GM18870 (cell line): ENCODE data around the gene LNX1.
A peak's percentile ranks its signal among the peaks of the same experiment; 100 is the strongest.

Experiments used
- ATAC-seq: cut with Tn5 transposase; IDR thresholded peaks from one replicate; pipeline ENCODE4 v1.9.1; 2021; ENCODE audit warnings: moderate library complexity; ENCODE audit not compliant: unreplicated experiment

Gene LNX1

GRCh38 chr4:53538756-53539155, 52.5 kb downstream of the LNX1 start:
- ATAC-seq, result no peak

- ATAC-seq, result no peak
These were observed 53.7 kb downstream of the LNX1 start for GRCh38 chr4:53537606-53538005.

- ATAC-seq, result no peak
These were observed 55.0 kb downstream of the LNX1 start for GRCh38 chr4:53536328-53536727.

GRCh38 chr4:53535567-53535966, 55.7 kb downstream of the LNX1 start:
- ATAC-seq, result no peak

- no peak for ATAC-seq
These were observed 56.6 kb downstream of the LNX1 start for GRCh38 chr4:53534684-53535083.

GRCh38 chr4:53532521-53532920, 58.8 kb downstream of the LNX1 start:
- ATAC-seq, result no peak

- no peak for ATAC-seq
These were observed 59.6 kb downstream of the LNX1 start for GRCh38 chr4:53531585-53532224.

GRCh38 chr4:53529025-53529424, 62.3 kb downstream of the LNX1 start:
- ATAC-seq, result no peak

GRCh38 chr4:53527930-53528329, 63.4 kb downstream of the LNX1 start:
- ATAC-seq, result no peak

GRCh38 chr4:53527326-53527725, 64.0 kb downstream of the LNX1 start:
- ATAC-seq, result no peak

GRCh38 chr4:53522334-53522733, 69.0 kb downstream of the LNX1 start:
- ATAC-seq, result no peak

- ATAC-seq, result no peak
These were observed 71.2 kb downstream of the LNX1 start for GRCh38 chr4:53520116-53520515.

- ATAC-seq, result no peak
These were observed 72.5 kb downstream of the LNX1 start for GRCh38 chr4:53518807-53519206.

GRCh38 chr4:53515076-53515475, 76.2 kb downstream of the LNX1 start:
- ATAC-seq, result no peak

GRCh38 chr4:53514509-53514908, 76.8 kb downstream of the LNX1 start:
- ATAC-seq, result no peak

GRCh38 chr4:53512608-53513007, 78.7 kb downstream of the LNX1 start:
- peak; percentile 57 for ATAC-seq

GRCh38 chr4:53511014-53511413, 80.3 kb downstream of the LNX1 start:
- ATAC-seq, result no peak

GRCh38 chr4:53510321-53510720, 81.0 kb downstream of the LNX1 start:
- no peak for ATAC-seq

- no peak for ATAC-seq
These were observed 82.8 kb downstream of the LNX1 start for GRCh38 chr4:53508446-53508845.

GRCh38 chr4:53507671-53508286, 83.5 kb downstream of the LNX1 start:
- no peak for ATAC-seq

- ATAC-seq, result no peak
These were observed 84.2 kb downstream of the LNX1 start for GRCh38 chr4:53507058-53507457.

GRCh38 chr4:53505947-53506346, 85.3 kb downstream of the LNX1 start:
- no peak for ATAC-seq

- no peak for ATAC-seq
These were observed 89.2 kb downstream of the LNX1 start for GRCh38 chr4:53502094-53502493.
